Stimulated activated CD8-positive, alpha-beta memory T cell treated with anti-CD3 and anti-CD28 coated beads, Interleukin-4, amount 100 ng/mL, for 1 hour (primary cell): ENCODE results near the gene RASA4.
"Not testable (repeated sequence)": the region's sequence is repeated elsewhere in the genome, so short reads cannot be mapped to it uniquely, and the experiment has no call there.

ENCODE experiments used
- DNase-seq, 2 donors: peaks; one replicate each; pipeline ENCODE4 v3.0.0-alpha.2; 2020; ENCODE audit warnings: low read depth in 2 of 2, low spot score in 1 of 2

Gene RASA4

DNA sequence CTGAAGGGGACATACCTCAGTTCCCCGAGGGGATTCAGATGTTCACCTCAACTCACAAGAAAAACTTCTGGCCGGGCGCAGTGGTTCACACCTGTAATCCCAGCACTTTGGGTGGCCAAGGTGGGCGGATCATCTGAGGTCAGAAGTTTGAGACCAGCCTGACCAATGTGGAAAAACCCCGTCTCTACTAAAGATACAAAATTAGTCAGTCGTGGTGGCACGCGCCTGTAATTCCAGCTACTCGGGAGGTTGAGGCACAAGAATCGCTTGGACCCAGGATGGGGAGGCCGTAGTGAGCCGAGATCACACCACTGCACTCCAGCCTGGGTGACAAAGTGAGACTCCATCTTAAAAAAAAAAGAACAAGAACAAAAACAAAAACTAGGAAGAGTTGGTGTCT lies 71.3 kb downstream of the RASA4 start:
- not testable (repeated sequence) for DNase-seq

GRCh38 chr7:102544372-102544771 lies 72.2 kb downstream of the RASA4 start:
- not testable (repeated sequence) for DNase-seq

DNA sequence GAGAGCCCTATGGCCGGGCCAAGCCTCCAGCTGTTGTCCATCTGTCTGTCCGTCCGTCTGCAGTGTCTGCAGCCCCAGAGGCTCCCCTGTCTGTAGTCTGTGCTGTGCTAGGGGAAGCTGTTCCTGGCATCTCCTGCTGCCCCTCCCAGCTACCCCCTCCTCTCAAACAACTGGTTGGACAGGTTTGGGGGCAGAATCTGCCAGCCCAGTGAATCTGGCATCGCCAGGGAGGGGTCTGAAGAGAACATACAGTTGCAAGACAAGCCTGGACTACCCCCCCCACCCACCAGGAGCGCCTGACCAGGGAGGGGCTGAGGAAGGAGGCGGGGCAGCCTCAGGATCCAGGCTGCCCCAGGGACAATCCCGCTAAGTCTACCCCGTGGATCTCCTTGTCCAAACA lies 73.0 kb downstream of the RASA4 start, which contains the start of gene UPK3BL2:
UPK3BL2 (minus strand) TSS at position 101 of the 400 bp plus-strand sequence; CDS start at position 41, 60 bp downstream.
- not testable (repeated sequence) for DNase-seq

DNA sequence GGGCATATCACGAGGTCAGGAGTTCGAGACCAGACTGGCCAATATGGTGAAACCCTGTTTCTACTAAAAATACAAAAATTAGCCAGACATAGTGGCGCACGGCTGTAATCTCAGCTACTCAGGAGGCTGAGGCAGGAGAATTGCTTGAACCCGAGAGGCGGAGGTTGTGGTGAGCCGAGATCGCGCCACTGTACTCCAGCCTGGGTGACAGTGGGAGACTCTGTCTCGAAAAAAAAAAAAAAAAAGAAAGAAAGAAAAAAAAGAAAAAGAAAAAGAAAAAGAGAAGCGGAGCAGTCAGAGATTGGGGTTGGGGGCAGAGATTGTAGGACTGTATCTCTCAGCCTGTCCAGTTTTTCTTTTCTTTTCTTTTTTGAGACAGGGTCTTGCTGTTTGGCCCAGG lies 73.8 kb downstream of the RASA4 start:
- not testable (repeated sequence) for DNase-seq

GRCh38 chr7:102542083-102542482 lies 74.5 kb downstream of the RASA4 start:
- not testable (repeated sequence) for DNase-seq

DNA sequence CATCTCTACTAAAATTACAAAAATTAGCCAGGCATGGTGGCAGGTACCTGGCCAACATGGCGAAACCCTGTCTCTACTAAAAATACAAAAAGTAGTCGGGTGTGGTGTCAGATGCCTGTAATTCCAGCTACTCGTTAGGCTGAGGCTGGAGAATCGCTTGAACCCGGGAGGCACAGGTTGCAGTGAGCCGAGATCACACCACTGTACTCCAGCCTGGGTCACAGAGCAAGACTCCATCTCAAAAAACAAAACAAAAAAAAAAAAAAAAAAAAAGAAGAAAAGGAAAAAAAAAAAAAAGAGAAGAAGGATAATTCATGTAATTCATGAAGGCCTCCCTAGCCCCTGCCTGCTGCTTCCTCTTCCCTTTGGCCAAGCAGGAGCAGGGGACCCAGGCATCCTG lies 76.0 kb downstream of the RASA4 start:
- DNase-seq, result not testable (repeated sequence)

DNA sequence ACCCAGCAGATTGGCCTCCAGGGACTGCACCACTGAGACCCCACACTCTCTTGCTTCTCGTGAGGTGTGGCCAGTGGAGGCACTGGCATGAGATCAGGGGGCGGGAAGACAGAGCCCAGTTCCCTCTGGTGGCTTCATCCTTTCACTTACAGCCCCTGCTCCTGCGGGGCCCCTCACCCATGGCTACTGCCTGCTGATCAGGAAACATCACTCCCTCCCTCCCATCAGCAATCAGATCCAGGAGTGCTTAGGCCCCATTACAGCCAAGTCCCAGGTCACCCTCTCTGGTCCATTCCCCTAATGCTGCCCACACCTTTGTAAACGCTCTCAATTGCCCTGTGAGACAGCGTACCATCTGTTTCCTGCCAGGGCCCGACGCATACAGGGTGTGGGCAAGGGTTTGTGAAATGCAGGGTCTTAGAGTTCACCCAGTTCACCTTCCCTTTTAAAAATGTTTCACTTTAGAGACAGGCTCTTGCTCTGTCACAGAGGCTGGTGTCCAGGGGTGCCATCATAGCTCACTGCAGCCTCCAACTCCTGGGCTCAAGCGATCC lies 81.4 kb downstream of the RASA4 start:
- not testable (repeated sequence) for DNase-seq

GRCh38 chr7:102532127-102532526 lies 84.4 kb downstream of the RASA4 start:
- not testable (repeated sequence) for DNase-seq

GRCh38 chr7:102531583-102531982 lies 85.0 kb downstream of the RASA4 start:
- not testable (repeated sequence) for DNase-seq

GRCh38 chr7:102527822-102528793 lies 88.4 kb downstream of the RASA4 start:
- not testable (repeated sequence) for DNase-seq

DNA sequence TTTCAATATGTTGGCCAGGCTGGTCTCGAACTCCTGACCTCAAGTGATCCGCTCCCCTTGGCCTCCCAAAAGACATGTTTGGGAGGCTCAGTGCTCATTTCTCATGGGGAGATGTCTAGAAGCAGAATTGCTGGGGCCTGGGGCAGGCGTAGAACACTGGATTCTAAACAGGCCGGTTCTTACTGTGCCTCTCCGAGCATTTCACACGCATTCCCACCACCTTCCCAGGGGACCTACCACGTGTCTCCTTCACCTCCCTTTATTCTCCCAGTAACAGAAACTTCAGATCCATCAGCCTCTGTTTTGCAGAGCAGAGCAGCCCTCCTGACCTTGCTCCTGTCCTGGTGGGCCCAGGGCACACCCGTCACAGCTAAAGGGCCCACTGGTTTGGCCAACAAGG lies 89.4 kb downstream of the RASA4 start:
- not testable (repeated sequence) for DNase-seq

DNA sequence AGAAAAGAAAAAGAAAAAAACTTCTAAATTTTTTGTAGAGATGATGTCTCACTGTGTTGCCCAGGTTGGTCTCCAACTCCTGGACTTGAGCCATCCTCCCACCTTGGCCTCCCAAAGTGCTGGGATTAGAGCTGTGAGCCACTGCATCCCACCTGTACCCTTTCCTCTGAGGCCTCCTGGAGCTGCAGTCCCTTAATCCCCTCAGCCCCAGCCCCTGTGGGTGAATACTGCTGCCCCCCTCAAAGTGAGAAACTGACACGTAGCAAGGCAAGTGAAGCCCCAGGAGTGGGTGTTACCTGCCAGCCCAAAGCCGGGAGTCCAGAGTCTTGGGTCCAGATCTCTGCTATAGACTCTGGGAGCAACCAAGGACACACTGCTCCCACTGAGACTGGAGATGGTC lies 91.8 kb downstream of the RASA4 start:
- DNase-seq, result not testable (repeated sequence)
